H9 (cell line): ENCODE measurements around the gene TMCC1. TPM values are rescaled to one million over a fixed set of nuclear protein-coding genes. Genes with fewer than 3 reads are reported as not detected.

Experiments used
- DNase-seq: peaks from one replicate; pipeline ENCODE4 v3.0.0-alpha.2; 2017
- H2AFZ ChIP-seq: one replicate; pipeline ENCODE4 v1.6.1; 2013; ENCODE audit warnings: mild to moderate bottlenecking, low read length, control low read depth, moderate library complexity
- H2AK5ac ChIP-seq: 2 replicates; pipeline ENCODE4 v1.6.1; 2013; ENCODE audit warnings: low read length, control low read depth, mixed read lengths; ENCODE audit not compliant: insufficient read length
- H2BK120ac ChIP-seq: one replicate; pipeline ENCODE4 v1.6.1; 2013; ENCODE audit warnings: low read depth, mild to moderate bottlenecking, low read length, control low read depth, inconsistent platforms; ENCODE audit not compliant: poor library complexity, severe bottlenecking
- H2BK12ac ChIP-seq: 2 replicates; pipeline ENCODE4 v1.6.1; 2013; ENCODE audit warnings: low read length, control low read depth, mixed read lengths, low read depth; ENCODE audit not compliant: insufficient read length
- H2BK15ac ChIP-seq: 2 replicates; pipeline ENCODE4 v1.6.1; 2013; ENCODE audit warnings: low read depth, low read length, control low read depth
- H2BK20ac ChIP-seq: one replicate; pipeline ENCODE4 v1.6.1; 2013; ENCODE audit warnings: low read depth, mild to moderate bottlenecking, low read length, control low read depth, inconsistent platforms; ENCODE audit not compliant: poor library complexity, severe bottlenecking
- H2BK5ac ChIP-seq: 2 replicates; pipeline ENCODE4 v1.6.1; 2013; ENCODE audit warnings: low read length, control low read depth, mixed read lengths; ENCODE audit not compliant: insufficient read length
- H3K14ac ChIP-seq: 2 replicates; pipeline ENCODE4 v1.6.1; 2013; ENCODE audit warnings: low read length, control low read depth; ENCODE audit not compliant: insufficient read depth
- H3K18ac ChIP-seq: 2 replicates; pipeline ENCODE4 v1.6.1; 2013; ENCODE audit warnings: low read depth, mild to moderate bottlenecking, mixed read lengths, low read length, control low read depth; ENCODE audit not compliant: insufficient read length
- H3K23ac ChIP-seq: 2 replicates; pipeline ENCODE4 v1.6.1; 2013; ENCODE audit warnings: low read length, control low read depth, mixed read lengths, low read depth; ENCODE audit not compliant: insufficient read length
- H3K23me2 ChIP-seq: 2 replicates; pipeline ENCODE4 v1.6.1; 2013; ENCODE audit warnings: low read depth, mild to moderate bottlenecking, mixed read lengths, low read length, control low read depth; ENCODE audit not compliant: insufficient read length, poor library complexity, severe bottlenecking
- H3K27ac ChIP-seq: 2 replicates; pipeline ENCODE4 v1.5.1; 2013; ENCODE audit warnings: low read length, control low read depth, mixed read lengths, low read depth; ENCODE audit not compliant: insufficient read length
- H3K27me3 ChIP-seq: 2 replicates; pipeline ENCODE4 v1.6.1; 2013; ENCODE audit warnings: low read length, control low read depth, inconsistent platforms; ENCODE audit not compliant: insufficient read depth
- H3K4ac ChIP-seq: 2 replicates; pipeline ENCODE4 v1.6.1; 2013; ENCODE audit warnings: low read depth, mild to moderate bottlenecking, control low read depth, inconsistent platforms, low read length, moderate library complexity
- H3K4me1 ChIP-seq: 2 replicates; pipeline ENCODE4 v1.6.1; 2013; ENCODE audit warnings: low read length, control low read depth, inconsistent platforms; ENCODE audit not compliant: insufficient read depth
- H3K4me2 ChIP-seq: 2 replicates; pipeline ENCODE4 v1.6.1; 2013; ENCODE audit warnings: low read length, control low read depth, mixed read lengths; ENCODE audit not compliant: insufficient read length, insufficient read depth
- H3K56ac ChIP-seq: 2 replicates; pipeline ENCODE4 v1.6.1; 2013; ENCODE audit warnings: low read depth, mild to moderate bottlenecking, mixed read lengths, low read length, control low read depth; ENCODE audit not compliant: insufficient read length
- H3K79me1 ChIP-seq: 2 replicates; pipeline ENCODE4 v1.6.1; 2013; ENCODE audit warnings: low read depth, mild to moderate bottlenecking, moderate library complexity, low read length, control low read depth, inconsistent platforms; ENCODE audit not compliant: insufficient read depth, poor library complexity, severe bottlenecking
- H3K79me2 ChIP-seq: 2 replicates; pipeline ENCODE4 v1.6.1; 2013; ENCODE audit warnings: low read length, control low read depth, inconsistent platforms; ENCODE audit not compliant: insufficient read depth
- H3K9ac ChIP-seq: 2 replicates; pipeline ENCODE4 v1.6.1; 2013; ENCODE audit warnings: low read length, control low read depth, mixed read lengths; ENCODE audit not compliant: insufficient read length; ENCODE audit errors: extremely low read depth
- H3K9me3 ChIP-seq: one replicate; pipeline ENCODE4 v1.6.1; 2013; ENCODE audit warnings: low read depth, low read length, inconsistent platforms; ENCODE audit not compliant: control insufficient read depth
- H3T11ph ChIP-seq: one replicate; pipeline ENCODE4 v1.6.1; 2013; ENCODE audit warnings: mild to moderate bottlenecking, low read length, control low read depth, inconsistent platforms
- H4K20me1 ChIP-seq: one replicate; pipeline ENCODE4 v1.6.1; 2013; ENCODE audit not compliant: control insufficient read depth, insufficient read length, insufficient read depth
- H4K5ac ChIP-seq: 2 replicates; pipeline ENCODE4 v1.6.1; 2013; ENCODE audit warnings: low read depth, mild to moderate bottlenecking, mixed read lengths, low read length, control low read depth; ENCODE audit not compliant: insufficient read length
- H4K8ac ChIP-seq: replicated peaks from 2 replicates; pipeline ENCODE4 v1.6.1; 2013; ENCODE audit warnings: low read length, control low read depth, mixed read lengths, low read depth; ENCODE audit not compliant: insufficient read length
- H4K91ac ChIP-seq: 2 replicates; pipeline ENCODE4 v1.6.1; 2013; ENCODE audit warnings: low read depth, mild to moderate bottlenecking, moderate library complexity, mixed read lengths, low read length, control low read depth; ENCODE audit not compliant: insufficient read length
- H3K27ac Mint-ChIP-seq, 3 experiments: 2 replicates in 2 of 3; 3 replicates in 1 of 3; pipeline ENCODE4 v1.8.0; 2020 to 2021; ENCODE audit warnings: mixed read lengths in 3 of 3, mild to moderate bottlenecking in 1 of 3, moderate library complexity in 1 of 3
- H3K27me3 Mint-ChIP-seq: 2 replicates; pipeline ENCODE4 v1.8.0; 2021; ENCODE audit warnings: low read depth, mild to moderate bottlenecking, moderate library complexity, mixed read lengths
- H3K36me3 Mint-ChIP-seq, 3 experiments: 2 replicates in 2 of 3; 3 replicates in 1 of 3; pipeline ENCODE4 v1.8.0; 2020 to 2021; ENCODE audit warnings: low read depth in 3 of 3, mixed read lengths in 3 of 3; ENCODE audit not compliant: insufficient read depth in 1 of 3
- H3K4me1 Mint-ChIP-seq, 2 experiments: 2 replicates each; pipeline ENCODE4 v1.8.0; 2020; ENCODE audit warnings: mixed read lengths in 2 of 2
- H3K4me3 Mint-ChIP-seq, 2 experiments: 2 replicates in 1 of 2; 3 replicates in 1 of 2; pipeline ENCODE4 v1.8.0; 2020 to 2021; ENCODE audit warnings: mild to moderate bottlenecking in 2 of 2, mixed read lengths in 2 of 2, moderate library complexity in 1 of 2
- H3K9me3 Mint-ChIP-seq, 2 experiments: 2 replicates in 1 of 2; 3 replicates in 1 of 2; pipeline ENCODE4 v1.8.0; 2020; ENCODE audit warnings: mild to moderate bottlenecking in 2 of 2, mixed read lengths in 2 of 2, moderate library complexity in 1 of 2
- CTCF ChIP-seq: fragments of 200-600 bp; sonication (generic); conservative IDR thresholded peaks from 3 replicates; pipeline ENCODE4 v1.8.0; 2021; ENCODE audit warnings: antibody characterized with exemption, mild to moderate bottlenecking
- WGBS: extraction: QIAGEN DNeasy Blood & Tissue Kit; methylation state at CpG from one replicate; pipeline ENCODE4 v1.1.7; 2013; ENCODE audit warnings: missing lambda C conversion rate, low lambda C conversion rate, mixed read lengths; ENCODE audit not compliant: insufficient read length; ENCODE audit errors: extremely low coverage; 5-methylcytosine and 5-hydroxymethylcytosine counted together
- total RNA-seq: library from RNA; stranded (reverse); gene quantifications from 2 replicates; pipeline ENCODE4 v1.2.1, GENCODE V29; 2021

TMCC1 gene
- total RNA-seq, 1 experiment from 2014 or later = 24.4 TPM

- H3K9ac ChIP-seq = peak overlapping the region; percentile 50
- no peaks in the 10 kb centered on the region for H4K20me1 ChIP-seq
- H3K4ac ChIP-seq = no peak overlapping the region
- no peak overlapping the region for H3K23ac ChIP-seq
- Mint-ChIP-seq H3K27ac (peak overlapping the region in 2 of 3 experiments; percentile 93 to 97; a peak in 5 of 7 replicates), H3K4me1 (peaks cover 14 to 25% of the 10 kb centered on the region in 2 experiments), H3K9me3 (no peaks in the 10 kb centered on the region; a peak in 1 of 5 replicates), H3K4me3 (peak overlapping the region; percentile 91 to 94), H3K27me3 (no peaks in the 10 kb centered on the region), H3K36me3 (no peaks in the 10 kb centered on the region; a peak in 1 of 7 replicates)
- no peak overlapping the region for H3T11ph ChIP-seq
- H3K56ac ChIP-seq = no peak overlapping the region
- H3K4me2 ChIP-seq = peak overlapping the region; percentile 54
- H3K9me3 ChIP-seq = no peaks in the 10 kb centered on the region
- H2AK5ac ChIP-seq = no peak overlapping the region
- TF ChIP-seq CTCF = no peak
- H2AFZ ChIP-seq = no peak overlapping the region
- H4K5ac ChIP-seq = no peak overlapping the region
- no peaks in the 10 kb centered on the region for H3K27me3 ChIP-seq
- WGBS = no CpG with 5 or more reads among the region's 49 CpGs
- no peak overlapping the region for H4K91ac ChIP-seq
- H3K14ac ChIP-seq = peak overlapping the region; percentile 53
- no peak overlapping the region for H2BK120ac ChIP-seq
- no peak overlapping the region for H3K27ac ChIP-seq
- DNase-seq = peak; percentile 96
- peaks cover 6% of the 10 kb centered on the region; the same call in 1 of the 2 replicates for H3K4me1 ChIP-seq
- H3K79me1 ChIP-seq = no peaks in the 10 kb centered on the region
- no peak overlapping the region for H4K8ac ChIP-seq
- H3K23me2 ChIP-seq = peaks cover 8% of the 10 kb centered on the region
- no peaks in the 10 kb centered on the region for H3K79me2 ChIP-seq
- H3K18ac ChIP-seq = peak overlapping the region; percentile 63
- no peak overlapping the region for H2BK12ac ChIP-seq
- no peak overlapping the region for H2BK5ac ChIP-seq
- H2BK15ac ChIP-seq = no peak overlapping the region
- H2BK20ac ChIP-seq = no peak overlapping the region
Observed at GRCh38 chr3:129626744-129627349, 266.7 kb downstream of the TMCC1 start.
